Vagina (tissue), 2 donors: ENCODE data around the gene TTC23.

Experiments
- CTCF ChIP-seq, 3 experiments: fragments of 450-650 bp in 2 of 3; fragments of 200-600 bp in 1 of 3; sonication (generic) in 1 of 3; IDR thresholded peaks; one replicate each; pipeline ENCODE4 v1.5.1; 2017 to 2019; ENCODE audit warnings: antibody characterized with exemption in 3 of 3, mild to moderate bottlenecking in 2 of 3, moderate library complexity in 2 of 3
- POLR2A ChIP-seq, 2 donors: fragments of 450-650 bp; IDR thresholded peaks; one replicate each; pipeline ENCODE4 v1.6.1; 2017; ENCODE audit warnings: antibody characterized with exemption in 2 of 2, mild to moderate bottlenecking in 2 of 2, moderate library complexity in 2 of 2

- TF ChIP-seq POLR2A (IDR thresholded peaks at IDR 0.05) (no peak), CTCF (IDR thresholded peaks at IDR 0.05) (no peak)
These were observed 66.6 kb downstream of the TTC23 start for GRCh38 chr15:99182791-99183190.
